Mesodermal cell (in vitro differentiated cells): Measurements from ENCODE around the gene IPO9.

Experiments used
- H3K27ac ChIP-seq: 2 replicates; pipeline ENCODE4 v1.7.0; 2013; ENCODE audit warnings: mild to moderate bottlenecking, low read depth, low read length, moderate library complexity; ENCODE audit not compliant: severe bottlenecking
- H3K36me3 ChIP-seq: 2 replicates; pipeline ENCODE4 v1.7.1; 2013; ENCODE audit warnings: mild to moderate bottlenecking, low read length, moderate library complexity; ENCODE audit not compliant: control insufficient read depth, insufficient read depth
- H3K4me1 ChIP-seq: one replicate; pipeline ENCODE4 v1.7.1; 2013; ENCODE audit warnings: mild to moderate bottlenecking, low read length; ENCODE audit not compliant: insufficient read depth, control insufficient read depth, poor library complexity, severe bottlenecking
- H3K4me3 ChIP-seq: 2 replicates; pipeline ENCODE4 v1.7.0; 2013; ENCODE audit warnings: low read length, control low read depth, mild to moderate bottlenecking; ENCODE audit not compliant: insufficient read depth, poor library complexity, severe bottlenecking; ENCODE audit errors: extremely low read depth
- H3K9me3 ChIP-seq: 2 replicates; pipeline ENCODE4 v1.7.1; 2013; ENCODE audit warnings: mild to moderate bottlenecking, low read length, moderate library complexity; ENCODE audit not compliant: control insufficient read depth
- WGBS, 2 experiments: methylation state at CpG; one replicate each; pipeline ENCODE4 v1.1.5; 2013; ENCODE audit warnings: missing lambda C conversion rate in 2 of 2; ENCODE audit not compliant: insufficient coverage in 2 of 2; 5-methylcytosine and 5-hydroxymethylcytosine counted together

Gene IPO9

DNA sequence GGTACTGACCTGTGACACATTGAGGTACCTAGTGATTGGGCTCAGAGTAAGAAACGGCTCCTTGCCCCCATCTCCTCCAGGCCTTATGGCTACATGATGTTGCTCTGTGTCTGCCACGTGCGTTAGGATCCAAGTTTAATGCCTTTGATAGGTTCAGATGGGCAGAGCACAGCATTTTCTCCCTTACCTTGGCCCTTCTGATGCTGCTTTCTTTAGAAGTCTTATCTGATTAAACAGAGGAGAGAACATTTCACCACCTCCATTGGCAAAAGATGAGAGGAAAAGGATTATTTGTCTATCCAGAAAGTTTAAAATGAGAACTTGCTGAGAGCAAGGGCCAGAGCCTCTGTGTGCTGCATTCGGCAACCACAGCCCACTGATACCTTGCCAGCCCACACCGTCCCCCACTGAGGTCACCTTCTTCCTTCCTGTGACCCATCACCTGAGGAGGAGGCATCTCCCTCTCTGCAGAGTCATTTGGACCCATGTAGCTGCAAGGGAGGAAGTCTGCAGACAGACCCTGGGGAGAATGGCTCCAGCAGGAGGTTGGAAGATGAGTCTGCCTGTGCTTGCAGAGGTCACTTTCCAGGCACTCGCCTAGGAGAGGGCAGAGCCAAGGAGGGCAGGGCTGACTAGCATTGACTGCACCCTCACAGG, 76.4 kb downstream of the IPO9 start:
- H3K27ac ChIP-seq, result peak overlapping the region; percentile 13
- no peak overlapping the region for H3K4me3 ChIP-seq
- H3K9me3 ChIP-seq, result no peaks in the 10 kb centered on the region
- peaks cover 30% of the 10 kb centered on the region for H3K4me1 ChIP-seq
- WGBS, 2 experiments, result 88 to 93% methylated on average over 4 of the region's 6 CpGs
- H3K36me3 ChIP-seq, result no peaks in the 10 kb centered on the region

- no peaks in the 10 kb centered on the region for H3K36me3 ChIP-seq
- H3K4me1 ChIP-seq, result peaks cover 30% of the 10 kb centered on the region
- WGBS, 2 experiments, result 86 to 100% methylated on average over 1 to 3 of the region's 3 CpGs
- H3K4me3 ChIP-seq, result no peak overlapping the region
- H3K9me3 ChIP-seq, result no peaks in the 10 kb centered on the region
- H3K27ac ChIP-seq, result no peak overlapping the region
These were observed 77.4 kb downstream of the IPO9 start for GRCh38 chr1:201906336-201906735.

DNA sequence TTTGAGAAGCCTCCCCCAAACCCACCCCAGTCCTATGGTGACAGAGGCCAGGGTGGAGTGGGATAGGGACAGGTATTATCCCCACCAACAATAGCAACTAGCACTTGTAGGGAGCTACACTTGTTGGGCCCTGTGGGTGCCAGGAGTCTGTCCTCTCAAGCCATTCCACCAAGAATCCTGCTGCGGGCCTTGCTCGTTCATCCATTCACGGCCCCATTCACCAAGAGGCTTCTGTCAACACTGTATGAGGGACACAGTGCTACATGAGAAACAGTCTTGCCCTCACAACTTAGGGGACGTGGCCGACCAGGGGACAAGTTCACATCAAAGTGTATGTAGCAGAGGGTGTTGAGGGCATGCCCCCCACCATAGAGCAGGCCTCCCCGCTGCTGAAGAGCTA, 78.7 kb downstream of the IPO9 start:
- no peaks in the 10 kb centered on the region for H3K9me3 ChIP-seq
- WGBS, 2 experiments, result 95 to 100% methylated on average over 5 to 6 of the region's 6 CpGs
- no peak overlapping the region for H3K27ac ChIP-seq
- no peaks in the 10 kb centered on the region for H3K36me3 ChIP-seq
- peaks cover 30% of the 10 kb centered on the region for H3K4me1 ChIP-seq
- no peak overlapping the region for H3K4me3 ChIP-seq

GRCh38 chr1:201911826-201912571, 83.0 kb downstream of the IPO9 start:
- WGBS, 2 experiments, result 75 to 76% methylated on average over 4 of the region's 4 CpGs
- H3K4me1 ChIP-seq, result peaks cover 18% of the 10 kb centered on the region
- H3K36me3 ChIP-seq, result no peaks in the 10 kb centered on the region
- H3K4me3 ChIP-seq, result no peak overlapping the region
- no peaks in the 10 kb centered on the region for H3K9me3 ChIP-seq
- H3K27ac ChIP-seq, result no peak overlapping the region

DNA sequence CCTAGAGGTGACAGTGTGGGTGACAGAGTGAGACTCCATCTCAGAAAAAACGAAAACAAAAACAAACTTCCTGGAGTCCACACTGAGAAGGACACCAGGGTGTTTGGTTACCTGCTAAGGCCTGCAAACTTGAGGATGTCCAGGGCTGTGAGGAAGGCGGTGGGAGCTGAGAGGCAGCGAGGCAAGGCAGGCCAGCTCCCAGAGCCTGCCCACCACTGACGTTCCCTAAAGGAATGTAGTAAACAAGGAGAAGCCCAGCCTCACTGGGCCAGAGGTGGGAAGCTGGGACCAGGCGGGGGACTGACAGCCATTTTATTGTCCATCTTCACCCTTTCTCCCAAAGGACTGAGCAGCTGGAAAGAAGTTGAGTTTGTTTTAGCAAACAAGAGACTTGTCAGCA, 83.9 kb downstream of the IPO9 start:
- WGBS, 2 experiments, result 79 to 83% methylated on average over 1 to 5 of the region's 5 CpGs
- peak overlapping the region; percentile 29 for H3K27ac ChIP-seq
- H3K4me3 ChIP-seq, result no peak overlapping the region
- no peaks in the 10 kb centered on the region for H3K36me3 ChIP-seq
- no peaks in the 10 kb centered on the region for H3K9me3 ChIP-seq
- peaks cover 25% of the 10 kb centered on the region for H3K4me1 ChIP-seq

DNA sequence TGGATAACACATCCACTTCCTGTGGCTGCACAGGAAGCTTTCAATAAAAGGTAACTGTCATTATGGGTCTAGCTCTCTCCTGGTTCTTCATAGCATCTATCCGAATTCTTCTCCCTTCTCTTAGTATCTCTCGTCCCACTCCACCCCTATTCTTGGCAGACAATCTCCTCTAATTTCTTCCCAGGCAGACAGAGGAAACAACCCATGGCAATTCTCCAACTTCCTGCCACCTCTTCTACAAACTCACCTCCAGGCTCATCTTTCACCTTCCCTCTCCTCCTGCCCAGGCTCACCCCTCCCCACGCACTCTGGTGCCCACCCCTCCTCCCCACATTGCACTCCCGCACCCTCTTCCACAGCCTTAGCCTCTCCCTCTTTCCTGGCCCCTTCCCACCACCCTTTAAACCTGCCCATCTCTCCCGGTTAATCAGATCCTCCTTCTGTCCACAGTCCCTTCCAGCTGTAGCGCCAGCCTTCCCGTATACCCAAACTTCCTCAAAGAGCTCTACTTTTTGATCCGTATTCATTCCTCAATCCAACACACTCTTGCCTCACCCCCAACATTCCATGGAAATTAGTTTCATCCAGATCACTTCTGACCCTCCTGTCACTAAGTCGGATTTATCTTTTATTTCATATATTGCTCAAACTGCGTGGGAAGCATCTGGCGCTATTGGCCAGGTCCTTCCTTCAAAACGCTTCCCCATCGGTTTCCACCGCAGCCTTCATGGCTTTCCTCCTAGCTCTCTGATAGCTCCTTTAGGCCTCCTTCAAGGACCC, 85.7 kb downstream of the IPO9 start:
- Histone ChIP-seq H3K9me3 (no peaks in the 10 kb centered on the region), H3K36me3 (no peaks in the 10 kb centered on the region), H3K27ac (no peak overlapping the region), H3K4me1 (peaks cover 29% of the 10 kb centered on the region), H3K4me3 (no peak overlapping the region)
- WGBS, 2 experiments, result 85 to 93% methylated on average over 12 to 13 of the region's 14 CpGs

DNA sequence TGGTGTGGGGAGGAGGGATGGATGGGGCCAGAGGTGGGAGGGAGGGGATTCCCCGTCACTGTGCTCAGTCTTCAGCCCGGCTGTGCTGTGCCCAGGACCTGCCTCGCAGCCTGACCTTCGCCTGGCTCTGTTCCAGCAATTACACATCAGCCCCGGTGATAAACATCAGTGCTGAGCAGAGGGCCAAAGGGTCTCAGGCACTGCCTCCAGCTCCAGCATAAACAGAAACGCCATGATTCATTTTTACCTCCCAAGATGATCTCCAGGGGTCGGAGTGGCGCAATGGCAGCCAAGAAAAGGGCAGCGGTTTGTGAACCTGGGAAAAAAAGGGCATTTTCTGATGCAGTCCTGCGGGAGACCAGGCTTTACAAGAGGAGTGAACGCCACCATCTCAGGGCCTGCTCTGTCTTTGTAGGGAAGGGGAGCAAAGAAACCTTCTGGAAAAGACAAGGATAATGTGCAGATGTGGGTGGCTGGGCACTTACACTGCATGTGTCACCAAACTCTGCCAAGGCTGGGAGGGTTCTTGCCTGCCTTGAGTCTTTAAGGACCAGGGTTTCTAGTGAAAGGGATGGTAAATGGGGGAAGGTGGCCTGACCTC, 87.8 kb downstream of the IPO9 start:
- Histone ChIP-seq H3K9me3 (no peaks in the 10 kb centered on the region), H3K4me1 (peaks cover 29% of the 10 kb centered on the region), H3K4me3 (no peak overlapping the region), H3K36me3 (no peaks in the 10 kb centered on the region), H3K27ac (peak overlapping the region; percentile 69)
- WGBS, 2 experiments, result 93 to 97% methylated on average over 6 to 10 of the region's 11 CpGs

- peak overlapping the region; percentile 69 for H3K27ac ChIP-seq
- WGBS, 2 experiments, result 91 to 98% methylated on average over 5 of the region's 7 CpGs
- no peak overlapping the region for H3K4me3 ChIP-seq
- no peaks in the 10 kb centered on the region for H3K9me3 ChIP-seq
- peaks cover 29% of the 10 kb centered on the region for H3K4me1 ChIP-seq
- H3K36me3 ChIP-seq, result no peaks in the 10 kb centered on the region
These were observed 88.5 kb downstream of the IPO9 start for GRCh38 chr1:201917362-201918033.

- Histone ChIP-seq H3K36me3 (no peaks in the 10 kb centered on the region), H3K4me1 (peaks cover 24% of the 10 kb centered on the region), H3K4me3 (no peak overlapping the region), H3K9me3 (no peaks in the 10 kb centered on the region), H3K27ac (no peak overlapping the region)
- 85 to 94% methylated on average over 4 to 5 of the region's 5 CpGs for WGBS, 2 experiments
These were observed 89.4 kb downstream of the IPO9 start for GRCh38 chr1:201918343-201918742.

DNA sequence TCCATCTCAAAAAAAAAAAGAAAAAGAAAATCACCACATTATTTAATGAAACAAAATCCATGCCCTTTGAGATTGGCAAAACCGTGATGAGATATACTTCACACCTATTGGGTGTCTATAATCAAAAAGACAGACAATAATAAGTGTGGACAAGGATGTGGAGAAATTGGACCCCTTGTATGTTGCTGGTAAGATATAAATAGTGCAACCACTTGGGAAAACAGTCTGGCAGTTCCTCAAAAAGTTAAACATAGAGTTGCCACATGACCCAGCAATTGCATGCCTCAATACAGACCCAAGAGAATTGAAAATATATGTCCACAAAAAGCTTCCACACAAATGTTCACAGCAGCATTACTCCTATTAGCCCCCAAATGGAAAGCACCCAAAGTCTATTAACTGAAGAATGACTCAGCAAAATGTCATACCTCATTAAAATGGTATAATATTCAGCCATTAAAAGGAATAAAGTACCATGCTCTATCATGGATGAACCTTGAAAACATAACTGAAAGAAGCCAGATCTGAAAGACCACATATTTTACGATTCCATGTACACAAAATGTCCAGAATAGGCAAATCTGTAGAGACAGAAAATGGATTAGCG, 93.1 kb downstream of the IPO9 start:
- Histone ChIP-seq H3K36me3 (no peaks in the 10 kb centered on the region), H3K27ac (no peak overlapping the region), H3K4me1 (peaks cover 10% of the 10 kb centered on the region), H3K4me3 (no peak overlapping the region), H3K9me3 (no peaks in the 10 kb centered on the region)
- 67 to 100% methylated on average over 1 of the region's 3 CpGs for WGBS, 2 experiments
